HepG2 (cell line): ENCODE data around the gene SCYL1. TPM values are rescaled to one million over a fixed set of nuclear protein-coding genes. Genes with fewer than 3 reads are reported as not detected.

Source experiments
- ARID4A ChIP-seq: sonication (generic); formaldehyde crosslinking; IDR thresholded peaks from 2 replicates; pipeline ENCODE4 v1.5.0; 2020; ENCODE audit warnings: mild to moderate bottlenecking, missing genetic modification reagents, borderline replicate concordance
- CBX5 ChIP-seq: sonication (generic); formaldehyde crosslinking; IDR thresholded peaks from 2 replicates; pipeline ENCODE4 v1.4.0; 2020; ENCODE audit warnings: missing genetic modification reagents, borderline replicate concordance
- HHEX ChIP-seq: IDR thresholded peaks from 2 replicates; pipeline ENCODE4 v1.6.1; 2016; ENCODE audit warnings: control low read depth
- MAFG ChIP-seq: sonication (generic); formaldehyde crosslinking; IDR thresholded peaks from 2 replicates; pipeline ENCODE4 v1.5.1; 2020; ENCODE audit warnings: mild to moderate bottlenecking, missing genetic modification reagents
- MEIS2 ChIP-seq: sonication (generic); formaldehyde crosslinking; IDR thresholded peaks from 2 replicates; pipeline ENCODE4 v1.9.0; 2021; ENCODE audit warnings: mild to moderate bottlenecking, missing genetic modification reagents
- MXD4 ChIP-seq: IDR thresholded peaks from 2 replicates; pipeline ENCODE4 v1.6.1; 2016; ENCODE audit warnings: mild to moderate bottlenecking, missing biosample characterization, missing genetic modification reagents
- PRDM15 ChIP-seq: sonication (generic); formaldehyde crosslinking; IDR thresholded peaks from 2 replicates; pipeline ENCODE4 v1.4.0; 2020; ENCODE audit warnings: missing genetic modification reagents
- PREB ChIP-seq: sonication (generic); formaldehyde crosslinking; IDR thresholded peaks from 2 replicates; pipeline ENCODE4 v1.4.0; 2020; ENCODE audit warnings: missing genetic modification reagents
- TMF1 ChIP-seq: sonication (generic); formaldehyde crosslinking; IDR thresholded peaks from 2 replicates; pipeline ENCODE4 v1.8.1; 2022; ENCODE audit warnings: low read depth, missing genetic modification reagents
- ZNF230 ChIP-seq: sonication (generic); formaldehyde crosslinking; IDR thresholded peaks from 2 replicates; pipeline ENCODE4 v1.4.0; 2020; ENCODE audit warnings: mild to moderate bottlenecking, missing genetic modification reagents
- ZNF530 ChIP-seq: sonication (generic); formaldehyde crosslinking; IDR thresholded peaks from 2 replicates; pipeline ENCODE4 v1.5.0; 2020; ENCODE audit warnings: low read depth, mild to moderate bottlenecking, missing genetic modification reagents
- polyA plus RNA-seq, 8 experiments: library from polyadenylated mRNA; depleted of rRNA in 3 of 8; stranded (reverse) in 7 of 8; unstranded in 1 of 8; fragments of >200 nt; fragmentation: Illumina TruSeq in 4 of 8; extraction: Trizol in 4 of 8; gene quantifications; 2 replicates each; pipeline versions ENCODE4 v1.2.1 to v1.2.3, GENCODE V29; 2011 to 2016; ENCODE audit warnings: low read depth in 4 of 8, missing spikeins in 1 of 8, mixed read lengths in 1 of 8; ENCODE audit not compliant: insufficient read depth in 1 of 8
- total RNA-seq, 5 experiments: library from RNA; depleted of rRNA; stranded (reverse); fragments of >200 nt; fragmentation: Illumina TruSeq; extraction: Trizol; gene quantifications; 2 replicates each; pipeline ENCODE4 v1.2.3, GENCODE V29; 2016; ENCODE audit warnings: low read depth in 1 of 5
- TF ChIP-seq, protein P1 (sequence below): sonication (generic); formaldehyde crosslinking; IDR thresholded peaks from 2 replicates; pipeline ENCODE4 v1.8.1; 2023; ENCODE audit warnings: missing genetic modification reagents, inconsistent platforms, borderline replicate concordance
- TF ChIP-seq, protein P2 (sequence below): sonication (generic); formaldehyde crosslinking; conservative IDR thresholded peaks from 2 replicates; pipeline ENCODE4 v1.8.0; 2022; ENCODE audit warnings: missing genetic modification reagents
- TF ChIP-seq, protein P3 (sequence below): IDR thresholded peaks from 2 replicates; pipeline ENCODE4 v1.6.1; 2016; ENCODE audit warnings: missing compliant biosample characterization, missing genetic modification reagents, borderline replicate concordance

Gene SCYL1
- total and polyA plus RNA-seq, 2 of the 13 experiments (the other 11 are each of a cell fraction or from before 2014, with no cell fraction given): 65.9 to 103 TPM

DNA sequence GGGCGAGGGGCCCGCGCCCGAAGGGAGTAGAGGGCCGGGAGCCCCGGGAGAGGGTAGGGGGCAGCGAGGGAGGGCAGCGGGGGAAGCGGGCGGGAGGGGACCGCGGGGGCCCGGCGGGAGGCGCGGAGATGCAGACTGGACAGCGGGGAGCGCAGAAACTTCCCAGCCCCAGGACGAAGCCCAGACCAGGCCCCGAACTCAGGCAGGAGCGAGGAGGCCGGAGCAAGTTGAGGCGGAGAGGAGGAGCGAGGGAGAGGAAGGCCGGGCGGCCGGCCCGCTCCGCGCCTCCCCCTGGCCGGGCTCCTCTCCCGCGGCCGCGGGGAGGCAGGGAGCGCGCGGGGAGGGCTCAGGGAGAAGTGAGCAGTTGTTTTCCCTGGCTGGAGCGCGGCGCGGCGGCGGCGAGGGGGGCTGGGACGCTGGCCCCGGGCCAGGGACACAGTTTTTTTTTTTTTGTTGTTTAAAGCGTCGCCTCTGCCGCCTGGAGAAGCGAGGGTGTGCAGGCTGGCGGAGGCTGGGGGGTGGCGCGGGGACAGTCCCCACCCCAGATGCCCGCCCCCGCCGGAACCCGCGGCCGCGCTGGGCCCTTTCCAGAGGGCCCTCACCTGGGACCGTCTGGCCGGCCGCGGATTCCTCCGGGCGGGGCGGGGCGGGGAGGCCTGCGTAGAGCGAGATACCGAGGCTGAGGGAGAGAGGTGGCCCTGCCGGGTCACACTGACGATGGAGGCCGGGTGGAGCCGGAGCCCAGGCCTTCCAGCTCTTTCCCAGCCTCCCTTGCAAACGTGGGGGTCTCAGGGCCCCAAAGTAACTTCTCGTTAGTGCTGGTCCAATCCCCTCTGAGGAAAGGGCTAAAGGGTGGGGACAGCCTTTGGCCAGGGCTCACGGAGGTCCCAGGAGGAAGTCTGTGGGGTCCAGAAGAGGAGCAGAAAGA lies 33.4 kb downstream of the SCYL1 start, which contains the start of gene LTBP3 (continued):
- TF ChIP-seq PRDM15 (no peak), MEIS2 (CRISPR knock-in tag) (peak; percentile 19; the same call in 1 of the 2 replicates), MXD4 (CRISPR knock-in tag) (no peak), ARID4A (peak; percentile 43; the same call in 1 of the 2 replicates), ZNF230 (CRISPR knock-in tag) (no peak), ZNF530 (CRISPR knock-in tag) (no peak), PREB (no peak), CBX5 (CRISPR knock-in tag) (no peak), MAFG (CRISPR knock-in tag) (no peak), HHEX (CRISPR knock-in tag) (no peak), TMF1 (no peak; the same call in 1 of the 2 replicates)
- TF ChIP-seq, protein P1, sequence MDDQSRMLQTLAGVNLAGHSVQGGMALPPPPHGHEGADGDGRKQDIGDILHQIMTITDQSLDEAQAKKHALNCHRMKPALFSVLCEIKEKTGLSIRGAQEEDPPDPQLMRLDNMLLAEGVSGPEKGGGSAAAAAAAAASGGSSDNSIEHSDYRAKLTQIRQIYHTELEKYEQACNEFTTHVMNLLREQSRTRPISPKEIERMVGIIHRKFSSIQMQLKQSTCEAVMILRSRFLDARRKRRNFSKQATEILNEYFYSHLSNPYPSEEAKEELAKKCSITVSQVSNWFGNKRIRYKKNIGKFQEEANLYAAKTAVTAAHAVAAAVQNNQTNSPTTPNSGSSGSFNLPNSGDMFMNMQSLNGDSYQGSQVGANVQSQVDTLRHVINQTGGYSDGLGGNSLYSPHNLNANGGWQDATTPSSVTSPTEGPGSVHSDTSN: no peak
- TF ChIP-seq, protein P2, sequence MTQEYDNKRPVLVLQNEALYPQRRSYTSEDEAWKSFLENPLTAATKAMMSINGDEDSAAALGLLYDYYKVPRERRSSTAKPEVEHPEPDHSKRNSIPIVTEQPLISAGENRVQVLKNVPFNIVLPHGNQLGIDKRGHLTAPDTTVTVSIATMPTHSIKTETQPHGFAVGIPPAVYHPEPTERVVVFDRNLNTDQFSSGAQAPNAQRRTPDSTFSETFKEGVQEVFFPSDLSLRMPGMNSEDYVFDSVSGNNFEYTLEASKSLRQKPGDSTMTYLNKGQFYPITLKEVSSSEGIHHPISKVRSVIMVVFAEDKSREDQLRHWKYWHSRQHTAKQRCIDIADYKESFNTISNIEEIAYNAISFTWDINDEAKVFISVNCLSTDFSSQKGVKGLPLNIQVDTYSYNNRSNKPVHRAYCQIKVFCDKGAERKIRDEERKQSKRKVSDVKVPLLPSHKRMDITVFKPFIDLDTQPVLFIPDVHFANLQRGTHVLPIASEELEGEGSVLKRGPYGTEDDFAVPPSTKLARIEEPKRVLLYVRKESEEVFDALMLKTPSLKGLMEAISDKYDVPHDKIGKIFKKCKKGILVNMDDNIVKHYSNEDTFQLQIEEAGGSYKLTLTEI: no peak
- TF ChIP-seq, protein P3, sequence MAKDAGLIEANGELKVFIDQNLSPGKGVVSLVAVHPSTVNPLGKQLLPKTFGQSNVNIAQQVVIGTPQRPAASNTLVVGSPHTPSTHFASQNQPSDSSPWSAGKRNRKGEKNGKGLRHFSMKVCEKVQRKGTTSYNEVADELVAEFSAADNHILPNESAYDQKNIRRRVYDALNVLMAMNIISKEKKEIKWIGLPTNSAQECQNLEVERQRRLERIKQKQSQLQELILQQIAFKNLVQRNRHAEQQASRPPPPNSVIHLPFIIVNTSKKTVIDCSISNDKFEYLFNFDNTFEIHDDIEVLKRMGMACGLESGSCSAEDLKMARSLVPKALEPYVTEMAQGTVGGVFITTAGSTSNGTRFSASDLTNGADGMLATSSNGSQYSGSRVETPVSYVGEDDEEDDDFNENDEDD (CRISPR knock-in tag): peak; percentile 27; the same call in 1 of the 2 replicates
